ENCODE measurements around the gene SEPTIN10.

Gene SEPTIN10

GRCh38 chr2:109517118-109517889 is 96.5 kb downstream of the SEPTIN10 start:
- no peak overlapping the region for H3K27ac Mint-ChIP-seq
- H3K4me1 Mint-ChIP-seq (ENCODE audit: low read depth), result peaks cover 9% of the 10 kb centered on the region
- H3K9me3 Mint-ChIP-seq, result no peaks in the 10 kb centered on the region
- no peak overlapping the region for H3K4me3 Mint-ChIP-seq
- H3K36me3 Mint-ChIP-seq (ENCODE audit: low read depth), result no peaks in the 10 kb centered on the region
- no peaks in the 10 kb centered on the region for H3K27me3 Mint-ChIP-seq (ENCODE audit: low read depth)

- Mint-ChIP-seq H3K27me3 (ENCODE audit: low read depth) (no peaks in the 10 kb centered on the region), H3K27ac (no peak overlapping the region), H3K4me3 (no peak overlapping the region), H3K4me1 (ENCODE audit: low read depth) (peaks cover 9% of the 10 kb centered on the region), H3K36me3 (ENCODE audit: low read depth) (no peaks in the 10 kb centered on the region), H3K9me3 (no peaks in the 10 kb centered on the region)
Measured at GRCh38 chr2:109516445-109517117, 97.2 kb downstream of the SEPTIN10 start.

DNA sequence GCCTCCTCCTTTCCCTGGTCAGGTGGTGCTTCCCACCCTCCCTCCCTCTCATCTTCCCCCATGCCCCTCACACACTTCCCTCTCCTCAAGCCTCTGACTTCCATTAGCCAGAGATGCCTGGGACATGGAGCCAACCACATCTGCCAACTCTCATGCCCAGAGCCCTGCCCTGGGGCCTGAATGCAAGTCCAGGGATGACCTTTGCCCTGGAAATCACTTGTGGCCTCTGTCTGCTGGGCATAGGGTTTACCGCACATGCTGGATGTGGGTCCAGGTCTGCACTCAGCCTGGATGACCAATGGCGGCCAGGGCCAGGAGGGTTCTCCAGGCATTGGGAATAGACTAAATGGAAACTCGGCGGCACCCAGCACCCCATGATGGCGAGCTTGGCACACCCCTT is 98.9 kb downstream of the SEPTIN10 start:
- H3K4me1 Mint-ChIP-seq (ENCODE audit: low read depth), result peaks cover 9% of the 10 kb centered on the region
- H3K9me3 Mint-ChIP-seq, result no peaks in the 10 kb centered on the region
- H3K36me3 Mint-ChIP-seq (ENCODE audit: low read depth), result no peaks in the 10 kb centered on the region
- no peak overlapping the region for H3K4me3 Mint-ChIP-seq
- no peak overlapping the region for H3K27ac Mint-ChIP-seq
- no peaks in the 10 kb centered on the region for H3K27me3 Mint-ChIP-seq (ENCODE audit: low read depth)

- Mint-ChIP-seq H3K4me1 (ENCODE audit: low read depth) (peaks cover 9% of the 10 kb centered on the region), H3K36me3 (ENCODE audit: low read depth) (no peaks in the 10 kb centered on the region), H3K27me3 (ENCODE audit: low read depth) (no peaks in the 10 kb centered on the region), H3K9me3 (no peaks in the 10 kb centered on the region), H3K4me3 (no peak overlapping the region), H3K27ac (no peak overlapping the region)
Measured at GRCh38 chr2:109513749-109514588, 99.8 kb downstream of the SEPTIN10 start.

- no peaks in the 10 kb centered on the region for H3K9me3 Mint-ChIP-seq
- H3K36me3 Mint-ChIP-seq (ENCODE audit: low read depth), result no peaks in the 10 kb centered on the region
- no peaks in the 10 kb centered on the region for H3K27me3 Mint-ChIP-seq (ENCODE audit: low read depth)
- H3K4me1 Mint-ChIP-seq (ENCODE audit: low read depth), result peaks cover 9% of the 10 kb centered on the region
- H3K27ac Mint-ChIP-seq, result no peak overlapping the region
- H3K4me3 Mint-ChIP-seq, result no peak overlapping the region
Measured at GRCh38 chr2:109513230-109513629, 100.5 kb downstream of the SEPTIN10 start.

GRCh38 chr2:109512076-109512475 is 101.7 kb downstream of the SEPTIN10 start:
- H3K4me3 Mint-ChIP-seq, result no peak overlapping the region
- peaks cover 9% of the 10 kb centered on the region for H3K4me1 Mint-ChIP-seq (ENCODE audit: low read depth)
- H3K27me3 Mint-ChIP-seq (ENCODE audit: low read depth), result no peaks in the 10 kb centered on the region
- H3K27ac Mint-ChIP-seq, result no peak overlapping the region
- no peaks in the 10 kb centered on the region for H3K36me3 Mint-ChIP-seq (ENCODE audit: low read depth)
- H3K9me3 Mint-ChIP-seq, result no peaks in the 10 kb centered on the region

DNA sequence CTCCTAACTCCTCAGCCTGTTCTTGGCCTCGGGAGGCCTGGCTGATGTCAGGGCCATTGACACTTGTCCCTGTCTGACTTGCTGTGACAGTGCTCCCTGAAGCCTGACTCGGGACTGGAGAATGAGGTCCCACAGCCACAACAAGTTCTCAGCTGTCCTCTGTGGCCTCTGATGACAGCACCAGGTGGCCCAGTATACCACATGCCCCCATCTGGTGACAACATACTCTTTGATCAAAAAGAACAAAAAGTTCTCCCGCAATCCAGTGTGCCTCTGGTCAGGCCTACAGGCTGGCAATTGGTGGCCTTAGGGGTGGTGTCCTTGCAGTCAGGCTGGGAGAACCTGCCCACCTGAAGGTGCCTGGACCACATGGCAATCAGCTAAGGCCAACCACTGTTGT is 102.6 kb downstream of the SEPTIN10 start:
- H3K27ac Mint-ChIP-seq, result no peak overlapping the region
- H3K36me3 Mint-ChIP-seq (ENCODE audit: low read depth), result no peaks in the 10 kb centered on the region
- H3K4me3 Mint-ChIP-seq, result no peak overlapping the region
- no peaks in the 10 kb centered on the region for H3K27me3 Mint-ChIP-seq (ENCODE audit: low read depth)
- H3K9me3 Mint-ChIP-seq, result no peaks in the 10 kb centered on the region
- H3K4me1 Mint-ChIP-seq (ENCODE audit: low read depth), result peaks cover 9% of the 10 kb centered on the region

- Mint-ChIP-seq H3K4me1 (ENCODE audit: low read depth) (peaks cover 9% of the 10 kb centered on the region), H3K36me3 (ENCODE audit: low read depth) (no peaks in the 10 kb centered on the region), H3K9me3 (no peaks in the 10 kb centered on the region), H3K4me3 (no peak overlapping the region), H3K27ac (peak overlapping the region; percentile 35), H3K27me3 (ENCODE audit: low read depth) (no peaks in the 10 kb centered on the region)
Measured at GRCh38 chr2:109510136-109511028, 103.4 kb downstream of the SEPTIN10 start.

DNA sequence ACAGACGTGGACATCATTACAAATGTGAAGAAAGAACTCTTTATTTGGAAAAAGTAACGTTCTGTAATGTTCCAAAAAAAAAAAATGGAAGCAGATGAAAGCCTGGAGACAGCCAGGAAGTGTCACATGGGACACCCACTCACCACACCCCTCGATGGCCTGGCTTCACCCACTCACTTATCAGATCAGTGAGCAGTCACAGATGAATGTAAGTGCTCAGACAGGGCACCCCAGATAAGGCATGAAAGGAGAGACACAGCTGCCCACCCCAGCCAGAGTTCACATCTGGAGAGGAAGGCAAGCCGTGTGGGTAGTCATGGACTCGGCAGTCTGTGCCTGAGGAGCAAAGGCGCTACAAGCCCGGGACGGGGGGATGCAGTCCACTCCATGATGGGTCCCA is 105.2 kb downstream of the SEPTIN10 start:
- H3K4me1 Mint-ChIP-seq (ENCODE audit: low read depth), result peaks cover 6% of the 10 kb centered on the region
- H3K9me3 Mint-ChIP-seq, result no peaks in the 10 kb centered on the region
- H3K4me3 Mint-ChIP-seq, result no peak overlapping the region
- H3K27me3 Mint-ChIP-seq (ENCODE audit: low read depth), result no peaks in the 10 kb centered on the region
- no peaks in the 10 kb centered on the region for H3K36me3 Mint-ChIP-seq (ENCODE audit: low read depth)
- no peak overlapping the region for H3K27ac Mint-ChIP-seq

- Mint-ChIP-seq H3K9me3 (no peaks in the 10 kb centered on the region), H3K36me3 (ENCODE audit: low read depth) (no peaks in the 10 kb centered on the region), H3K4me3 (no peak overlapping the region), H3K27ac (no peak overlapping the region), H3K27me3 (ENCODE audit: low read depth) (no peaks in the 10 kb centered on the region), H3K4me1 (ENCODE audit: low read depth) (no peaks in the 10 kb centered on the region)
Measured at GRCh38 chr2:109507828-109508227, 105.9 kb downstream of the SEPTIN10 start.

DNA sequence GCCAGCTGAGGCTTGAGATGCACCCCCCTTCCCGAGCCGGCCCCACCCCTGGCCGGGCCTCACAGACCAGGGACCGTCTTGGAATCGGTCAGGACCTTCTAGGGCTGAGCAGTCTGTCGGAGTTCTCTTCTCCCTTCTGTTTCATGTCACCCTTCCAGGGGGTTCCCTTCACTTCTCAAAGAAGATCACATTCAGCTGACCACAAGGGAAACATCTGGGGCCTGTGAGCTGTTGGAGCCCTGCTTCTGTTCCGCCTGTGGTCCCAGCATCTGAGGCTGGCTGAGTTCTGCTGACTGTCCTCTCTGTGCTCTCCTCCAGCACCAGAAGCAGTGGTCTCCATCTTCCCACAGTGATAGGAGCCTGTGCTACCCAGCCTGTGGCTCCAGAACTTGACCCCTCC is 106.5 kb downstream of the SEPTIN10 start:
- Mint-ChIP-seq H3K9me3 (no peaks in the 10 kb centered on the region), H3K27me3 (ENCODE audit: low read depth) (no peaks in the 10 kb centered on the region), H3K4me3 (no peak overlapping the region), H3K36me3 (ENCODE audit: low read depth) (no peaks in the 10 kb centered on the region), H3K4me1 (ENCODE audit: low read depth) (no peaks in the 10 kb centered on the region), H3K27ac (no peak overlapping the region)

- H3K27me3 Mint-ChIP-seq (ENCODE audit: low read depth), result no peaks in the 10 kb centered on the region
- H3K4me1 Mint-ChIP-seq (ENCODE audit: low read depth), result no peaks in the 10 kb centered on the region
- H3K9me3 Mint-ChIP-seq, result no peaks in the 10 kb centered on the region
- H3K27ac Mint-ChIP-seq, result no peak overlapping the region
- H3K4me3 Mint-ChIP-seq, result no peak overlapping the region
- no peaks in the 10 kb centered on the region for H3K36me3 Mint-ChIP-seq (ENCODE audit: low read depth)
Measured at GRCh38 chr2:109503191-109503590, 110.6 kb downstream of the SEPTIN10 start.

GRCh38 chr2:109501461-109501860 is 112.3 kb downstream of the SEPTIN10 start:
- Mint-ChIP-seq H3K4me1 (ENCODE audit: low read depth) (no peaks in the 10 kb centered on the region), H3K9me3 (no peaks in the 10 kb centered on the region), H3K27ac (no peak overlapping the region), H3K4me3 (no peak overlapping the region), H3K27me3 (ENCODE audit: low read depth) (no peaks in the 10 kb centered on the region), H3K36me3 (ENCODE audit: low read depth) (no peaks in the 10 kb centered on the region)

DNA sequence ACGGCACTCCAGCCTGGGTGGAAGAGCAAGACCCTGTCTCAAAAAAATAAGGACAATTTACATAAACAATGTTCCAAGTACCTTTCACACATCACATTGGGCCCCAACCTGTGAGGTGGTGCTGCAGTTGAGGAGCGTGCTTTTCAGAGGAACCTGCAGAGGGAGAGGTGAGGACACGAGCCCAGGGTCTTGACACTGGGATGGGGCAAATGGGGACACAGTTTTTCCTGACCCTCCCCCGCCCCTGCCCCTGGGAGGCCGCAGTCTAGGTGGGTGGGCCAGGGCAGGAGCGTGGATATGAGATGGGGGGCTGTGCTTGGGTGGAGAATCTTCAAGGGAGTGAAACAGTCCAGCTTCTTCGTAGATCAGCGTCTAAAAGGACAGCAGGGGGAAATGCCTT is 112.9 kb downstream of the SEPTIN10 start:
- Mint-ChIP-seq H3K4me3 (no peak overlapping the region), H3K27me3 (ENCODE audit: low read depth) (no peaks in the 10 kb centered on the region), H3K27ac (no peak overlapping the region), H3K36me3 (ENCODE audit: low read depth) (no peaks in the 10 kb centered on the region), H3K9me3 (no peaks in the 10 kb centered on the region), H3K4me1 (ENCODE audit: low read depth) (no peaks in the 10 kb centered on the region)

Data from T-helper 1 cell treated with Interleukin-12 subunit alpha and Interleukin-12 subunit beta and Interleukin-4 antibody, amounts not matched to agents 30 μg/mL and 1 μg/mL, for 36 hours (primary cell).